Neural progenitor cell (in vitro differentiated cells): ENCODE measurements around the gene COL23A1.

Experiments used
- EZH2 ChIP-seq: fragments of 200-600 bp; sonication (generic); IDR thresholded peaks from 2 replicates; pipeline ENCODE4 v1.6.1; 2017; ENCODE audit warnings: antibody characterized with exemption, mild to moderate bottlenecking, moderate library complexity
- TF ChIP-seq, protein P1 (sequence below): fragments of 200-600 bp; sonication (generic); IDR thresholded peaks from 2 replicates; pipeline ENCODE4 v1.5.1; 2017; ENCODE audit warnings: antibody characterized with exemption, mild to moderate bottlenecking

DNA sequence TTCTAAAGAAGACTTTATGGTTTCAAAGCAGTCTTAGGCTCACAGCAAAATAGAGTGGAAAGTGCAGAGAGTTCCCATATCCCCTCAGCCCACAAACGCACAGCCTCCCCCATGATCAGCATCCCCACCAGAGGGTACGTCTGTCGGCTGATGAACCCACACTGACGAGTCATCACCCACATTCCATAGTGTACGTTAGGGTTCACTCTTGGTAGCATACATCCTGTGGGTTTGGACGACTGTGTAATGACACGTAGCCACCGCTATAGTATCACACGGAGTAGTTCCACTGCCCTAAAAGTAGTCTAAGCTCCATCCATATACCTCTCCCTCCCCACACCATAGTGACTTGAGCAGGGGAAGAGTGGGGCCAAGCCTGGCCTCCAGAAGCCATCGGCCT, 221.9 kb downstream of the COL23A1 start:
- TF ChIP-seq, protein P1, sequence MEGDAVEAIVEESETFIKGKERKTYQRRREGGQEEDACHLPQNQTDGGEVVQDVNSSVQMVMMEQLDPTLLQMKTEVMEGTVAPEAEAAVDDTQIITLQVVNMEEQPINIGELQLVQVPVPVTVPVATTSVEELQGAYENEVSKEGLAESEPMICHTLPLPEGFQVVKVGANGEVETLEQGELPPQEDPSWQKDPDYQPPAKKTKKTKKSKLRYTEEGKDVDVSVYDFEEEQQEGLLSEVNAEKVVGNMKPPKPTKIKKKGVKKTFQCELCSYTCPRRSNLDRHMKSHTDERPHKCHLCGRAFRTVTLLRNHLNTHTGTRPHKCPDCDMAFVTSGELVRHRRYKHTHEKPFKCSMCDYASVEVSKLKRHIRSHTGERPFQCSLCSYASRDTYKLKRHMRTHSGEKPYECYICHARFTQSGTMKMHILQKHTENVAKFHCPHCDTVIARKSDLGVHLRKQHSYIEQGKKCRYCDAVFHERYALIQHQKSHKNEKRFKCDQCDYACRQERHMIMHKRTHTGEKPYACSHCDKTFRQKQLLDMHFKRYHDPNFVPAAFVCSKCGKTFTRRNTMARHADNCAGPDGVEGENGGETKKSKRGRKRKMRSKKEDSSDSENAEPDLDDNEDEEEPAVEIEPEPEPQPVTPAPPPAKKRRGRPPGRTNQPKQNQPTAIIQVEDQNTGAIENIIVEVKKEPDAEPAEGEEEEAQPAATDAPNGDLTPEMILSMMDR: no peak
- TF ChIP-seq EZH2: no peak
